DMS153 treated with DMSO at 0.1 percent for 48 hours (cell line): ENCODE measurements around the gene CD2BP2.

Experiments
- DNase-seq: peaks from one replicate; lab custom pipeline; 2025; ENCODE audit not compliant: unreplicated experiment; lab: John Stamatoyannopoulos, UW

CD2BP2 gene

DNA sequence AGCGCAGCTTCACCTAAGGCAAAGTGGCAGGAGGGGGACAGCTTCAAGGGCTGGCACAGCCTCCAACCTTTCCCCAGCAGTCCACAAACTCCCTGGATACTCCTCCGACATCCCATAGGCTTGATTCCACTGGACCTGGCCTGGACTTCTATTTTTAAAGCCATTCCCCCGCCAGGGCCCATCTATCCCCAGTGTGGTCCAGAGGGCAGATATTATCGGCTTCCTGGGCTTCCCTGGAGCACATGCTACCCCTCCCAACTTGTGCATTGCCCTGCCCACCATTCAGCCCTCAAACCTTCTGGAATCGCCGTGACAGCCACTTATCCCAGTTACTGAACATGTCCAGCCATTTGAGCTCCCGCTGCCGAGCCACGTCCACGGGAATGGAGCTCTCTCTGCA is 10.1 kb upstream of the CD2BP2 start:
- DNase-seq, result no peak

- no peak for DNase-seq
Measured at GRCh38 chr16:30361180-30361579, 6.1 kb upstream of the CD2BP2 start.

GRCh38 chr16:30359871-30360170 is 4.7 kb upstream of the CD2BP2 start:
- DNase-seq, result no peak

GRCh38 chr16:30358990-30359870 is 4.1 kb upstream of the CD2BP2 start:
- DNase-seq, result no peak

DNA sequence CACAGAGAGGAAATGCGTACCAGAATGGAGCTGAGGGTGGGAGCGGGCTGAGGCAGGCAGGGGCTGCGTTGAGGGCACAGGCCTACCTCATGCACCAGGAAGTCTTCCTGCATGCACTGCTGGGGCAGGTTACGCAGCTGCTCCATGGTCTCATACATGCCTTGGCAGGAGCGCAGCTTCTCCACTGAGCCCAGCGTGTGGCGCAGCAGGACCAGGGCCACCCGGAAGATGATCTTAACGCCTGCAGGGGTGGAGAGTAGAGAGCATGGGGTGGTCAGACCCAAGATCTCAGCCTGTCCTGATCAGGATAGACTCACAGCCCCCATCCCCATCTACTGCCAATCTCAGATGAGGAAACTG is 3.4 kb upstream of the CD2BP2 start:
- no peak for DNase-seq

DNA sequence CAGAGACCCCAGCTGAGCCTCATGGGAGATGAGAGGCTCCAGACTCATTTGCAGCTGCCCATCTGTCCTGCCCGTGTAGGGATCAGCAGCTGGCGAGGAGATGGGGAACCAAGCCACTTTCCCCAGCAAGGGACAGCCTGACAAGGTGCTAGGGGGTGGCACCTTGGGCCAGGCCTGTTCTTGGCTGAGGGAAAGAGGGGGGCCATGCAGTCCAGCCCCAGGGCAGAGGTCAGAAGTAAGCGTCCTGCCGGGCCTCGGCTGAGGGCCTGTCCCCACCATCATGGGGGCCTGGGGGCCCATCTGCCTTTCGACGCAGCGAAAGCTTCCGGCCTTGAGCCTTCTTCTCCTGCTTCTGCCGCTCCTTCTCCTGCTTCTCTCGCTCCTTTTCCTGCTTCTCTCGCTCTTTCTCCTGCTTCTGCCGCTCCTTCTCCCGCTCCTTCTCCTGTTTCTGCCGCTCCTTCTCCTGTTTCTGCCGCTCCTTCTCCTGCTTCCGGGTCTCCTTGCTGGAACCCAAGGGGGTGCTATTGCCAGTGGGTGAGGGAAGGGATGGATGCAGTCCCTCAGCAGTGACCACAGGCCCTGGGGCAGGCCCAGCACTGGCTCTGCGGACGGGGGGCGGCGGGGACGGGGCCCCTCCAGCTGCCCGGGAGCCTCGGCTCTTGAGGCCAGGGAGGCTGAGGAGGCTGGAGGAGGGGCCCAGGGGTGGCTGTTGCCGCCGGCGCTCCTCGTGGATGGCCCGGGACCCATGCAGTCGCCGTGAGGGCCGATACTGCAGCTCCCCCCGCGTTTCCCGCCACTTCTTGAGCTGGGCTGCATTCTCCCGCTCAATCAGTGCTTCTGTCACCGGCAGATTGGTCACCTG is 2.8 kb upstream of the CD2BP2 start:
- no peak for DNase-seq

DNA sequence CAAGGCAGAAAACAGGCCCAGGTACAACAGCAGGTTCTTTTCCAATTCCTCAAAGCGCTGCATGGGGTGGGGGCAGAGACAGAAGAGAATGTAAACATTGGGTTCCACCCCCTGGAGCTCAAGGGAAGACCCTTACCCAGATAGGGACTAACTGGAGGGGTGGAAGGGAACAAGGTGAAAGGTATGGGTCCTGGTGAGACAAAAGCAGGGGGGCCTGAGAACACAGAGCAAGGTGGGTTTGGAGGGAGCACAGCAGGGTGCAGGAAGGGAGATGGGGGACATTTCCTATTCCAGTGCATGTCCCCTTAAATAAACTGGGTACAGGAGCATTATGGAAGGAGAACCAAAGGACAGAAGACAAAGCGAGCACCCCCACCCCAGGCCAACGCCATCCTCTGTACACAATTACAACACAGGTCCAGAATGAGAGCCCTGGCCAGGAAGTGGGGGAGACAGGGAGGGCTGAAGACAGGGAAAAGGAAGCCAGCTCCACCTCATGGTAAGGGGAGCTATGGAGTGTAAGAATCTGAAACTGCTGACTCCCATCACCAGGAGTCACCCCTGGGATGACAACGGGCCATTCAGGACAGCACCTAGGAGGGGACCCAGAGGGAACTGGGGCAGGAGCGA is 2.1 kb upstream of the CD2BP2 start:
- no peak for DNase-seq

DNA sequence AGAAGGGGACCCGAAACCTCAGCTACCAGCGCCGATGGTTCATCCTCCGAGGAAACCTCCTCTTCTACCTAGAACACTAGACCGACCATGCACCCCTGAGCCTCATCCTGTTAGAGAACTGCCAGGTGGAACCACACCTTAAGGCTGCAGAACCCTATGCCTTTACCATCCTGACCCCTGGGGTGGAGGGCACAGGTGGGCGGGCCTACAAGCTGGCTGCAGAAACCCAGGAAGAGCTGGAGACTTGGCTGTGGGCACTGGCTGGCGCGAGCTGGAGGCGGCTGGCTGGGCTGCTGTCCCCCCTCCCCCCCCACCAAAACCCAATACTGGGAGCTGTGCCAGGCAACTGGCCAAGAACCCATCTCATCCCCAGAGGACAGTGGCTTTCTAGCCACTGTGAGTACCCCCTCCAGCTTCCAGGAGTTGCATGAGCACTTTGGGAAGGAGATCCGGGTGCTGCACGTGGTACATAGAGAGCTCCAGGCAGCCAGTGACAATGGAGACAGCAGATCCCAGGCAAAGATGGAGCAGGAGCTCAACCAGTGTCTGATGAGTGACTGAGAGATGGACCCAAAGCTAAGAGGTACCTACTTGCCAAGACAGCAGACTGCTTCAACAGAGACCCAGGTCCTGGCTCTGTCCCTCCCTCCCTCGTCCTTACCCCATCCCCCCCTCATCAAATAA is 1.4 kb upstream of the CD2BP2 start:
- peak; percentile 6 for DNase-seq

DNA sequence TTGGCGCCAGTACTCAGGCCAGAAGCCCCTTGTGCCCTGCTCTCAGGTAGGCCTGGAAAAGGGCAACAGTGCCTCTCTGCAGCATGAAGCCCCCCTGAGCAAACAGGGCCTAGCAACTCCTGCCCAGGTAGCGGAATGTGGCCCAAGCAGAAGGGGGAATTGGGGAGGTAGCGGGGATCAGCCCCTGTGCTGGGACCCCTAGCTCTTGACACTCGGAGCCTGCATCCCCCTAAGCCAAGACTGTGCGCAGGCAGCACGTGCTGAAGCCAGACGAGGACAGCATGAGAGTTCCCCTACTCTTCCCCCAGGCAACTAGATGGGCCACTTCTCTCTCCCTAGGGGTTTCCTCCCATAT is 823 bp upstream of the CD2BP2 start:
- no peak for DNase-seq

GRCh38 chr16:30354423-30355143 is 525 bp downstream of the CD2BP2 start:
- no peak for DNase-seq

DNA sequence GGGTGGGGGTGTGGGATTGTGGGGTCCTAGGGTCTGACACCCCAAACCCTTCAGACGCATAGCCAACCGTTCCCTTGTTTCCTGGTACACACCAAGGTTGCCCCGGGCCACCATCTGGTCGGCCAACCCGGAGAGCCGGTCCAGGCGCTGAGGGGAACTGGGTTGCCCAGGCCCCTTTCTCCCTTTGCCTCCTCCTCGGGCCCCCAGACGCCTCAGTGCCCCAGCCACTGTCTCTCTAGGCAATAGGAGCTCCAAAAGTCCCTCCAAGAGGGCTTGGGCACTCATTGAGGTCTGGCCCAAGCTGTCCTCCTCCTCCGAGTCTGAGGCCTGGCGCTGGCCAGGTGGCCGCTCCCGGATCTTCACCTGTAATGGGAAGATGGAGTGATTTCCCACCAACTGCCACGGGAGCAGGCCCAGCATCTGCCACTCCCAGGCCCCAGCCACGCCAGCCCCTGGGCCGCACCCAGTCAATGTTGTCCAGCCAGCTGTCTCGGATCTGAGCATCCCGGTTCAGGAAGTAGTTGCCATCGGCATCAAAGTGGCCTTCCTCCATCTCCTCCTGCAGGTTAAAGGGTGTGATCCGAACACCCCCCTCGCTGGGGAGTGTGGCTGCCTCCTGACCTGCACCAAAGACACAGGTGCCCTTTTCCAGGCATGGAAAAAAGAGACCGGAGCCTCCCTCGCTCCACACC is 1.5 kb downstream of the CD2BP2 start:
- no peak for DNase-seq

- DNase-seq, result no peak
Measured at GRCh38 chr16:30352488-30353401, 2.4 kb downstream of the CD2BP2 start.

GRCh38 chr16:30351586-30352419 is 3.3 kb downstream of the CD2BP2 start:
- DNase-seq, result no peak

- no peak for DNase-seq
Measured at GRCh38 chr16:30351001-30351441, 4.1 kb downstream of the CD2BP2 start.

GRCh38 chr16:30350134-30350871 is 4.8 kb downstream of the CD2BP2 start:
- no peak for DNase-seq

- no peak for DNase-seq
Measured at GRCh38 chr16:30349675-30350074, 5.4 kb downstream of the CD2BP2 start.

DNA sequence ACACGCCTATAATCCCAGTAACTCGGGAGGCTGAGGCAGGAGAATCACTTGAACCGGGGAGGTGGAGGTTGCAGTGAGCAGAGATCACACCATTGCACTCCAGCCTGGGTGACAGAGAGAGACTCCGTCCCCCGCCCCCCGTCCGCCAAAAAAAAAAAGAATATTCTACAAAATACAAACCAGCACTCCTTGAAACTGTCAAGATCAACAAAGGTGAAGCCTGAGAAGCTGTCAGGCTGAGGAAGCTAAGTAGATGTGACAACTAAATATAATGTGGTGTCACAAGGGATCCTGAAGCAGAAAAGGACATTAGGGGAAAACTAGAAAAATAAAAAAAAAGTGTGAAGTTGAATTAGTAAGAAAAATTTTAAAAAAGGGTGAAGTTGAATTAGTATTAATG is 6.2 kb downstream of the CD2BP2 start:
- DNase-seq, result no peak

DNA sequence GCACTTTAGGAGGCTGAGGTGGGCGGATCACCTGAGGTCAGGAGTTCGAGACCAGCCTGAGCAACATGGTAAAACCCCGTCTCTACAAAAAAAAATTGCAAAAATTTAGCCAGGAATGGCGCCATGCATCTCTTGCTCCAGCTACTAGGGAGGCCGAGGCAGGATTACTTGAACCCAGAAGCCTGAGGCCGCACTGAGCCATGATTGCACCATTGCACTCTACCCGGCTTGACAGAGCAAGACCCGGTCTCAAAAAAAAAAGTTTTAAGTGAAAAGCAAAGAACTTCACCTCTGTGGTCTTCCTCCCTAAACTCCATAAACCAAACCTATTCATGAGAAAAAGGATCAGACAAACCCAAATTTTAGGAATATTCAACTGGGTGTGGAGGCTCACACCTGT is 7.0 kb downstream of the CD2BP2 start:
- no peak for DNase-seq
